HG03442 (cell line): ENCODE results near the gene MACROD2.

Experiments used
- ATAC-seq: cut with Tn5 transposase; IDR thresholded peaks from one replicate; pipeline ENCODE4 v1.9.1; 2021; ENCODE audit warnings: mild to moderate bottlenecking, moderate library complexity; ENCODE audit not compliant: unreplicated experiment

Gene MACROD2

DNA sequence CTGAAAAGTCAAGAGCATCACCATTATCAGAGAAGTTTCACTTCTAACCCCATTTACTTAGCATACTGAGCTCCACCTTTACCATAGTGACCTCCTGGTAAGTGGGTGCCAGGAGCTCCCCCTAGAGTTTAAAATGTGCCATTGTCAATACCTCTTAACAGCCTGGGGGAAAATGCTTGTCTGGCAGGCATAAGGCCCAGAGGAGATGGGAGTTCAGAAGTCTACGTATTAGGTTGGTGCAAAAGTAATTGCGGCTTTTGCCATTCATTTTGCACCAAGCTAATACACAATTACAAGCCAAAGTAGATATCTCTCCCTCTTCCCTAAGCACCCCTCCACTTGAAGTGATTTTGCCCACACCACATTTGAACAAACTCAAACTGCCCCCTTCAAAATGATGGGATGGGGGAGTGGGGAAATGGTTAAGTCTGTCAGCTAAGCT is 1658.9 kb downstream of the MACROD2 start:
- ATAC-seq, result peak; percentile 100

DNA sequence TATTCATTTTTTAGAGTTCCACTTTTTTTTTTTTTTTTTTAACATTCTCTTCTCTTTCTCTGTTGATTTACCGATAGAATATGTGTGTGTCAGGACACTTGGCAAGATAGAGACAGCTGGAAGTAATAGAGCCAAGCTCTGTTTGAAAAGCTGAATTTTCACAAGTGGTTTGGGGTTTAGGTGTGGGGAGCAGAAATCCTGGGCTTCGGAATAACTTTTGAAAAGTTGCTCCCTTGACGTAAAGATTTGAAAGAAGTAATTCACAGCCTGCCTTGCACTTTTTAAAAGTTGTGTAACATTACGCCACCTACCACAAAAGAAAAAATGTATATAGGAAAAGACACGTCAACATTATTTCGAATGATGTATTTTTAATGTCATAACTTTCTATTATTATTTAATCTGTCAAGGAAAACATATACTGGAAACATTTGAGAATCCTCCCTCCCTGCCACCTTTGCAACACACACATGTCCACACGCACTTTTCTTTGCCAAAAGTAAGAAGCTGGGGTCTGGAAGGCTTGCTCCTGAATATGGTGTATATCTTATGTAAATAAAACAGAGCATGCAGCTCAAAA is 1660.1 kb downstream of the MACROD2 start:
- no peak for ATAC-seq

DNA sequence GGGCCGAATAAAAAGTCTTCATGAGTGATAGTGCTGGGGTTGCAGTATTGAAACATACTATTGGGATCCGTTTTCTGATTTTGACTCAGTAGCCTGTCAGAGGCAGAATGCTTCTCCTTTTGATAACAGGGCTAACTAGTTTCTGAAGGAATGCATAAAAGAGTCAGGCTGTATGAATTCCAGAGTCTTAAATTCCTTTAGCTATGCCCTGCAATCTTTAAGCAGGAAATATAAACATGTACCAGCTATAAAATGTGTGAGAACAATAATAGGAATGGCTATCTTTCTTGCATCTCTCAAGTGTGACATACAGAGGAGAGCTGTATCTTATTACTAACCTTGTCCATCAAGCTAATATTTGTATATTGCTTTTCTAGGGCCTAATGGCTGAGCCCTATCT is 1660.8 kb downstream of the MACROD2 start:
- ATAC-seq, result no peak

DNA sequence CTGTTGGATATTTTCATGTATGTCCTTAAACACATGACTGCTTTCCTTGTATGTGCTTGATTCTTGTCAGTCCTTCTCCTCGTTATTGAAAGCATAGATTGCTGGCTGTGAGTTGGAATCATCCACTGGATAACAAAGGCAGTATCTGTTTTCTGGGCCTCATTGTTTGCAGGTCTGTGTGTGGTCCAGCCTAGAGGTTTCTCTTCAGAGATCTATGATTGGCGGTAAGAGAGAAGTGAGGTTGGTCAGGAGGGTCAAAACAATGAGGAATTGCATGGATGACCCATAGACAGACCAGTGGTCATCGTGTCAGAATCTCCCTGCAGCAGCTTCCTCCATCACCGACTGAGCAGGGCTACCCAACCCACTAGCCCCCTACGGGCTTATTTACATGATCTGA is 1663.0 kb downstream of the MACROD2 start:
- no peak for ATAC-seq

DNA sequence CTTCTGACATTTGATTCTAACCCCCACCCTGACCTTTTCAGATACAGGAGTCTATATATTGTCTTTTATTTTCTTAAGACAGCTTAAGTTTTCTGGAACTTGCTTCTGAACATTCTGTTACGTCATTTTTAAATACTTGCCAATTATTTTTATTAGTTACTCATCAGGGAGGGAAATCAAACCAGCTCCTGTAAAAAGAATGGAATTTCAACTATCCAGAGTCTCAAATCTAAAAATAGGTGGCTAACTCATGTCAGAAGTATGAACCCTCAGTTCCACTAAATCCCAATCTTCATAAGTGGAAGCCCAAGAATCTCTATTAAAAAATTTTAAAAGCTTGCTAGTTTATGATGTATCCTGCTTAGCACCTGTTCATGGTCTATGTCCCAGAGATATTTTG is 1677.9 kb downstream of the MACROD2 start:
- no peak for ATAC-seq

DNA sequence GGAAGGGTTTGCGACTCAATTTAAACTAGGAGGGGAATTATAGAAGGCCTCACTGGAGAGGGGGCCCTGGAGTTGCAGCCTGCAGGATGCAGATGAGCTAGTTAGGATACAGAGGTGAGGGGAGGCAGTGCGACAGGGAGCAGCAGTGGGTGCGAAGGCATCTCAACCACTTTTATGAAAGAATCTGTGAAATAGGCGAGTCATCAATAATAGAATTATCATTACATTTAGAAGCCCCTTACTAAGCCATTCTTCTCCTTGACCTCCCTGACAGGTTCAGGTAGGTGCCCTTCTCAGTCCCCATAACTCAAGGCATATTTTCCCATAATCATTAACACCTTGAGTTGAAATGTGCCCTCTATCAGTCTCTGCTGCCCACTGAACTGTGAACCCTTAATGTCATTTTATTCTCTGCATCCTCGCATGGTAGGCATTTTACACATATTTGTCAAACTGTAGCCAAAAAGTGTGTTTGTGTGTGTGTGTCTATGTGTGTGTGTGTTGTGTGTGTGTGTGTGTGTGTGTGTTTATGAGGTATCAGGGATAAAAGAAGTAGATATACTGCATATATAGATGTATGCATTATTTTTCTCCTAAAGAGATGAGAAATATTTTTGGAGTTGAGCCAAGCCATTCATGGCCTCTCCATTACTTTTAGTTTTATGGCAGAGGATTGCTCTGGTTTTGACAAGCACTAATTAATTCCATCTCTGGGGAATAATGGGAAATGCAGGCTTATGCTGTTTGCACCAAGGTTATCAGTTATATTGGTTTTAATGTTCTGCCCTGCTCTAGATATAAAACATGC is 1679.1 kb downstream of the MACROD2 start:
- ATAC-seq, result no peak

DNA sequence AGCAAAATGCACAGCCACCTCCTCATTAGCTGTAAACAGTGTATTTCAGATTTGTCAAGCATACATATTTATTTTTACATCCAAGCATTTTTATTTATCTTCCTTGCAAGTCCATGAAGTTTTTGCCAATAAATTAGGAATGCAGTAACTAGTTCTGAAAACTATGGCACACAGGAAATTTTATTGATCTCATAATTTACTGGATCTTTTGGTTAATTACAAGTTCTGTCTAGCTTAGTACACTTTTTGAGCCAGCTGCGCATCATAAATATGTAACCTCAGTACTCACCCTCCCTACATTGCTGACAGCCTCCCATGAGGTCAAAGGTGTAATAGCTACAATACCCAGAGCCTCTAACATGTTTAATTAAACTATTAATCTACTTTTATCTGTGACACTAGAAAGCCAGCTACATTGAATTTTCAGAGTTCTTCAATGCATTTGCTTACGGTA is 1679.8 kb downstream of the MACROD2 start:
- no peak for ATAC-seq

DNA sequence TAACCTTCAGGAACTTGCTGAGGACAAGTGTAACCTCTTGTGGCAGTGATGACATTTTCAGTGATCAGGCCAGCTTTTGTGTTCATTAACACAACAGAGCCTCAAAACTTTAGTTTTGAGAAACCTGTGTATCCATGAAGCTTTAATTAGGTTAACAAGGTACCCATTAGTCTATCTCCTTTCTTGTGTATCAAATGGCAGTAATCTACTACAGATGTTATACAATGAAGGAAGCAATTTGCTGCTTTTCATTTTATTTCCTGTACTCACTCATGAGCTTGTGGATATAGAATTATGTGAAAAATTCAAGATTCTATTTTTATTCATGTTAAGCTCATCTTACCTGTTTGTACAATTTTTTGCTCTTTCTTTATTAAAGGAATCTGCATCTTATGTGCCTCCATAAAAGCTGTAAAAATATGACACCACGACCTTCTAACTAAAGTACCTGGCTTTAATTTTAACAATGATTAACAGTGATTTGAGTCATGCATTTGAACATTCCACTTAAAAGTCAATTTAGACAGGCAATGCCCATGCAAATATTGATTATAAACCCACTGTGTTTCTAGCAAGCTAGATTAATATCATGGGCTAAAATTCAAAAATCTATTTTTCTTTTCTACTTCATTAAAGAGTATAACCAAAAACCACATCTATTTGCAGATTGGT is 1680.6 kb downstream of the MACROD2 start:
- no peak for ATAC-seq

DNA sequence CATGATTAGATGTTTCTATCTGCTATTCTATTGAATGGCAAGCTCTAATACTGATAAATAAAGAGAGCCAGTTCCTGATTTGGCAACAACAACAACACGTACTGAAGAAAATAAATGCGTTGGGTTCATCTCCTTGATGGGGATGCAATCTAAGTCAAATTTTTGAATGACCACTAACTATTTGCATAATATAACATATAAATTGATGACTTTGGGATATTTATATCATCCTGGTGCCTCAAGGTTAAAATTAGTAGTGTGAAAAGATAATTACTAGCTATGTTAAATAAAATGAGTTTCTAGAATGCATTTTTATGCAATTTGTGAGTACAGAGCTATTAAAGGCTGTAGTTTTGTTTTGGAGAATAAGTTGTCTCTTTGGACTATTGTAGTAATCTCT is 1681.5 kb downstream of the MACROD2 start:
- no peak for ATAC-seq

DNA sequence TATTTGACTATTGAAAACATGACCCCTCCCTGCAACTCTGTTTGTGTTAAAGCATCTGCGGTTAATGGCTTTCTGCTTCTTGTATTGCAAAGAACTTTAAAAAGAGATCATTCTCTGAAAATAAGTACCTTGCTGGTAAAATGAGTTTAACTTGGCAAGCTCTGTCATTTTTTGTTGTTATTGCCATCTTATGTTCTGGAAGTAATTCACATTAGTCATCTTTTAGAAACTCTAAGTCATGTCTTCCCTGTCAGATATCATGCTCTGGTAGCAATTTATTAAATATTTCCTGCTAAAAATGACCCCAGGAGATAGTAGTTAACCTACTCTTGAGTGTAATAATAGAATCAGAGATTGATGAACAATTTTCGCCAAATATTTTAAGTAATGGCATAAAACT is 1687.4 kb downstream of the MACROD2 start:
- no peak for ATAC-seq

DNA sequence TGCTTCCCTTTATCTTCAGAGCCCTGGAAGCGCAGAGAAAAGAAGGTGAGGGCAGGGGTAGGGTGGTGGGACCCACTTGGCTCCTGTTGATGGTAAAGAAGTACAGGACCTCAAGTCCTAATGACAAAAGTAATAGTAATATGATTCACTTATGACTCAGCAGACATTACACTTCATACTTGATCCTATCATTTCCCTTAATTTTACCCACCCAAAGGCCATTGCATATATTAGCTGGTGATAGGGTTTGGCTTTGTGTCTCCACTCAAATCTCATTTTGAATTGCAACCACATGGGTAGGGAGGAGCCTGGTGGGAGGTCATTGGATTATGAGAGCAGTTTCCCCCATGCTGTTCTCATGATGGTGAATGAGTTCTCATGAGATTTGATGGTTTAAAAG is 1697.3 kb downstream of the MACROD2 start:
- ATAC-seq, result no peak

DNA sequence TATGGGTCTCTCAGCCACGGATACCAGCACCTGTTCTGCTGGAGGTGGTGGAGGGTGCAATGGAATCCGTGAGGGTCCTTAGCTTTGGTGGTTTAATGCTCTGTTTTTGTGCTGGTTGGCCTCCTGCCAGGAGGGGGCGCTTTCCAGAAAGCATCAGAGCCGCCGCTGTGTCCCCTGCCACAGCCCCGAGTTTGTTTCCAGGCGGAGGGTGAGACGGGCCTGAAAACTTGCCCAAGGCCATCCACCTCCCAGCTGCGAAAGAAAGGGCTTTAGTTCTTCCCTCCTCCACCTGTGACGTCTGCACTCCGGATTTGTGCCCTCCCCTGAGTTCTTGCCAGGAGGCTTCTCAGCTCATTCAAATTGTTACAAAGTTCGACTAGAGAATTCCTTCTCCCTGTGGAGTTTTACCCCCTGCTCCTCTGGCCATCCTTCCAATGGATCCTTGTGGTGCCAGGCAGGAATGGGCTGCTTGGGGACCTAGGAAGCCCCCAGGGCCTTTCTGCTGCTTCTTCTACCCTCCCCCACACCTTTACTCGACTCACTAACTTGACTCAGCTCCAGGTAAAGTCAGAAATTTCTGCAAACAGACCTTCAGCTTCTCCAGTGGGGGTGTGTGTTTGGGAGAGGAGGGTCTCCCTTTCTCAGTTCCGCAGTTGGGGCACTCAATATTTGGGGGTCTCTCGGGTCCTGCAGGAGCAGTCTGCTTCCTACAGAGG is 1704.3 kb downstream of the MACROD2 start:
- no peak for ATAC-seq

DNA sequence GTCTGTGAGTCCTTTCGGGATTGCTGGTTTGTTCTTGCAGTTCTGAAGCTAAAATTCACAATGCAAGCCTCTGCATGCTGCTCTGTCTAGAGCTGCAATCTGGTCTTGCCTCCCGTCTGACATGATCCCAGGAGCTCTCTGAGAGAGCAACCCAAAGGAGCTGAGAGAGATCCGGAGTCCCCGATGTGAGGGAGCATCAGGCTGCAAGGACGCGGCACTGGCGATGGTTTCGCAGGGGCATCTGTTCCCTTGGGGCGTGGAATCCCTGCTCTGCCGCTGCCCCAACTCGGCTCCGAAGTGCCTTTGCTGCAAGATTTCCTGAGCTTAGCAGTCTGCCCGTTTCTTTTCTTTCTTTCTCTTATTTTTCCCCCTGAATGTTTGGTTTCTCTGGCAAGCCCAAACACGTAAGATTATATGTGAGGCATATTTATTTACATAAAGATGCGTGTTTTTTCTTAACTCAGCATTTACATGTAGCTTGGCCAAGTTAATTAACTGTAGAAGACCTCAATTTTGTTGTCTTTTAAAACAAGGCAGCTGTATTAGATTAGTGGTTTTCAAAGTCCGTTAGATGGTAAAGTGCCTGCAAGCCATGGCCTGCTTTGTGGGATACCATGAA is 1704.9 kb downstream of the MACROD2 start:
- ATAC-seq, result no peak

DNA sequence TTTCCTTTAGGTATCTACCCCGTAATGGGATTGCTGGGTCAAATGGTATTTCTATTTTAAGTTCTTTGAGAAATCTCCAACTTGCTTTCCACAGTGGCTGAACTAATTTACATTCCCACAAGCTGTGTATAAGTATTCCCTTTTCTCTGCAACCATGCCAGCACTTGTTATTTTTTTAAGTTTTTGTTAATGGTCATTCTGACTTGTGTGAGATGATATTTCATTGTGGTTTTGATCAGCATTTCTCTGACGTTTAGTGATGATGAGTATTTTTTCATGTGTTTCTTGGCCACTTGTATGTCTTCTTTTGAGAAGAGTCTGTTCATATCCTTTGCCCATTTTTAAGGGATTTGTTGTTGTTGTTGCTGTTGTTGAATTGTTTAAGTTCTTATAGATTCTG is 1706.8 kb downstream of the MACROD2 start:
- no peak for ATAC-seq

DNA sequence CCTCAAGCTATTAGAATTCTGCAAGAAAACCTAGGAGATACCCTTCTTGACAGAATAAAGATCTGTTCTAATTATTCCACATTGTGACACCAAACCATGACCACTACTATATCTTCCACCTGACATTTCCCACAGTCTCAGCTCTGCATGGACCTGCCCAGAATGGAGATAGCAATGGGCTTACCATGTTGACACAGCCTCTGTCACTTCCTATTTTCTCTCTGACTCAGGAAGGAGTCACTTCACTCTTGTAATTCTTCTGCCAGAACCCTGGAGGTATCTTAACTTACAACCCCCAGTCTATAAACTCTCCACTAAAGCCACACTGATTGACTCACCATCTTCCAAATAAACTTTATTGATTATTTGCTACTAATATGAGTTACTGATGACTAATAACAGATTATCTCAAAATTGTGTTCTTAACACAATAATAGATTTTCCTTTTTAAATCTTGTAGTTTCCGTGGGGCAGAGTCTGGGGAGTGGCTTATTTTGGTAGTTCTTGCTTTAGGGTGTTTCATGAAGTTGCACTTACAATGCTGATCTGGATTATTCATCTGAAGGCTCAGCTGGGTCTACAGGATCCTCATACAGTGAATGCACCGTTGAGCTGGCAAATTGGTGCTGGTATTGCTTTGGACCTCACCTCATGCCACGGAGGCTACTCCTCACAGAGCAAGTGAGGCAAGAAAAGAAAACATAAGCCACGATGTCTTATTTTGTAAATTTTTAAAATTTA is 1708.0 kb downstream of the MACROD2 start:
- ATAC-seq, result no peak

DNA sequence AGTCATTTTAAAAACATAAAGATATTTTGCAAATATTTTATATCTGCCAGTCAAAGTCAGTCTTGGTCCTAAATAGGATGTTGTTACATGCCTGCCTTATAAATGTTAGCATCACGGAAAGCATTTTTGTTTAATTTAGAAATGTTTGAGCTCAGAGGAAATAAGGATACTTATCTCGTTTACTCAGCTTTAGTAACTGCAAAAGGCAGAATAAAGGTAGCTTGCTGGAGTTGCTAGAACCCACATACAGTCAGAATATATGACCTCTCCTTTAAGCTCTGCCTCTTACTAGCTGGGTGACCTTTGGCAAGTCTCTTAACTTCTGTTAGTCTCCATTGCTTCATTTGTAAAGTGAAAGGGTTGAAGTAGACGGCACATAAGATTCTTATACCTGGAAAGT is 1710.7 kb downstream of the MACROD2 start:
- ATAC-seq, result no peak

DNA sequence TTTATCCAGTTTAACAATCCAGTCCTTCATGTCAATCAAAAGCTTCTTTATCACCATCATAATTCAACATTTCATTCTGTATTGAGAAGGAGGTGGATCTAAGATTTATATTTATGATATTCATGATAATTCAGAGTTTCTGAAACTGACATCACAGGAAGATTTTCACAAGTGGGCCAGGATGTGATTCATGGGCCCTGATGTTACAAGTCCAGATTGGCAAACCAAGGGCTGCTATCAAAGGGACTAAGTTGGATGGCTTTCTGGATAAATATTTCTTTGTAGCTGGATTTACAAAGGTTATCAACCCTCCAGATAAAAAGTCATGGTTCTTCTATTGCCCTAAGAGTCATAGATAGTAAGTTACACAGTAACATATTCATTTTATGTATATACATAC is 1711.4 kb downstream of the MACROD2 start:
- ATAC-seq, result no peak

DNA sequence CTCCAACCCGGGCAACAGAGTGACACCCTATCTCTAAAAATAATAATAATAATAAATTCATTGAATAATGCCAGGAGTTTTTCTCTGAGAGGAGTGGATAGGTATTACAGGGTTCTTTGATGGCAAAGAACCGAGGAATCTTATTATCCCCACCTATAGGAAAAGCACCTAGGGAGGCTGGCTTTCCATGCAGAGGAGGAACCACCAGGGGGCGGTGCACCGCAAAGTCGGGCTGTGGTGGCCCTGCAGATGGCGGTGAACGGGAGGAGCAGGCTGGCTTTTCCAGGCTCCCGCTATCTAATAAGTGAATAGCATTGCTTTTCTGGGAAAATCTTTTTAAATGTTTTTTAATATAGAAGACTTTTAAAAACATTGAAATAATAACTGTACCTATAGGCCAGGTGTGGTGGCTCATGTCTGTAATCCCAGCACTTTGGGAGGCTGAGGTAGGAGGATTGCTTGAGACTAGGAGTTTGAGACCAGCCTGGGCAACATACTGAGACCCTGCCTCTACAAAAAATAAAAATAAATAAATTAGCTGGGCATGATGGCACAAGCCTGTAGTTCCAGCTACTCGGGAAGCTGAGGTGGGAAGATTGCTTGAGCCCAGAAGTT is 1713.8 kb downstream of the MACROD2 start:
- peak; percentile 66 for ATAC-seq

DNA sequence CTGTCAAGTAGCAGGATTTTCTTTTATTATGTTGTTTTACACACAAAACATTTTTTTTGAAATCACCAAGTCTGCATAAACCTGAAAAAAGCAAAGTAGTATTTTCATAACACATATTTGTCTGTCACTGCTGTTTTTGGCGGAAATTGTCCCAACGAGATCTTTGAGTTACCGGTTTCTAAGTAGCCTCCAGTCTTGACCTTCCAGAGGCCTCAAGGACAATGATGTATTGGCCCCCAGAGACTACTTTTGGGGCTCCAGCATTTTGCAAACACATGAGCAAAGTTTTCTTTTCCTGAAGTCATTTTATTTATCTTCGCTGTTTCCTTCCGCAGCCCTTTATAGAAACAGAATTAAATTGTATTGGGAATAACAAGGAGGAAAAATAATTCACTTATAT is 1715.3 kb downstream of the MACROD2 start:
- ATAC-seq, result no peak

DNA sequence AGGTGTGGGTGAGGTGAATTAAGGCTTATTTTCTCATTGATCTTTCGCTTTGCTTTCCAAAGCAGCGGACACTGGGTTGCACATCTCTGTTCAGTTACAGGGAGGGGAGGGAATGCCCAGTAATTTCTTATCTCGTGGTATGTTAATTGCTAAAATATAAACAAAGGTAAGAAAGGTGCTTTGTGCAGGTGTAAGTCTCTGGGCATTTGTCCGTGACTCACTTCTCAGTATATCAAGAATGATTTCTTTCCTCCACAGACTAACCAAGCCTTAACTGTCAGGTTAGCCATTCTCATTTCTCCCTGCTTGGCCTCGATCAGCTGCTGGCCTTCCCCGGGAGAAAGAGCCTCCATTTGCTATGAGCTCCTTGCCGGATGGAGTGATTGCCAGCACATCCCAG is 1715.9 kb downstream of the MACROD2 start:
- ATAC-seq, result no peak
